DMS79 treated with DMSO at 0.1 percent for 48 hours (cell line): Measurements from ENCODE around the gene GSX2.
"Not testable (repeated sequence)": the region's sequence is repeated elsewhere in the genome, so short reads cannot be mapped to it uniquely, and the experiment has no call there.

Source experiments
- DNase-seq: peaks from one replicate; lab custom pipeline; 2025; lab: John Stamatoyannopoulos, UW

GSX2 gene

DNA sequence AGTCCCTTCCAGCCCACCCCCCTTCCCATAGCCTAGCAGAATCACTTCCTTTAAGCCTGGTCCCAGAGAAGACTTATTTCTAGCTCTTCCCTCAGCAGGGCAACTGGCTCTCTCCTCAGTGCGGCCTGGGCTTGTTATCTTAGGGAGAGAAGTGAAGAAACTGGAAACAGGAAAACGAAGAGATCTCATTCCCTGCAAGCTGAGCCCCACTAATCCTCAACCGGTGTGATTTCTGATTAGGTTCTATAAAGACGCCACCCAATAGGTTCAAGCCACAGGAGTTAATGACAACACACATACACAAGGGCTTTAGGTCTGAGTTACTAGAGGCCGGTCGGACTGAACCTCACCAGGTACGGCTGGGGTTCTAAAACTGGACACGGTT, 3.2 kb downstream of the GSX2 start:
- no peak for DNase-seq

DNA sequence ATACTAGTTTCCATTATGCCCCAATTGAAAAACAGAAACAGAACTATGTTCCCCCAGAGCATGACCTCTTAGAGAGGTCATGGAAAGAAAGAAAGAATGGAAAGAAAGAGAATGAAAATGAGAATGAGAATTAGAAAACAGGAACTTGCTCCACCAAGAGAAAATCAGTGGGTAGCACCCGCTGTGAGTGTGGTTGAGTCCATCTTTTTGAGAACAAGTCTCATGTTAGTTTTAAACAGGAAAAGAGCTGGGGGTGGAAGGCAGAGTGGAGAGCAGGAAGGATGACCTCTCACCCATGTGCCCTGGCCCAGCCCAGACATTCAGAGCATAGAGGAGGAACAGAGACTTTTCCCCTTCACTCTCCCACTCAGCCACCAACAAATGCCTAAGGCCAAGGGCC, 4.9 kb downstream of the GSX2 start:
- DNase-seq = no peak

DNA sequence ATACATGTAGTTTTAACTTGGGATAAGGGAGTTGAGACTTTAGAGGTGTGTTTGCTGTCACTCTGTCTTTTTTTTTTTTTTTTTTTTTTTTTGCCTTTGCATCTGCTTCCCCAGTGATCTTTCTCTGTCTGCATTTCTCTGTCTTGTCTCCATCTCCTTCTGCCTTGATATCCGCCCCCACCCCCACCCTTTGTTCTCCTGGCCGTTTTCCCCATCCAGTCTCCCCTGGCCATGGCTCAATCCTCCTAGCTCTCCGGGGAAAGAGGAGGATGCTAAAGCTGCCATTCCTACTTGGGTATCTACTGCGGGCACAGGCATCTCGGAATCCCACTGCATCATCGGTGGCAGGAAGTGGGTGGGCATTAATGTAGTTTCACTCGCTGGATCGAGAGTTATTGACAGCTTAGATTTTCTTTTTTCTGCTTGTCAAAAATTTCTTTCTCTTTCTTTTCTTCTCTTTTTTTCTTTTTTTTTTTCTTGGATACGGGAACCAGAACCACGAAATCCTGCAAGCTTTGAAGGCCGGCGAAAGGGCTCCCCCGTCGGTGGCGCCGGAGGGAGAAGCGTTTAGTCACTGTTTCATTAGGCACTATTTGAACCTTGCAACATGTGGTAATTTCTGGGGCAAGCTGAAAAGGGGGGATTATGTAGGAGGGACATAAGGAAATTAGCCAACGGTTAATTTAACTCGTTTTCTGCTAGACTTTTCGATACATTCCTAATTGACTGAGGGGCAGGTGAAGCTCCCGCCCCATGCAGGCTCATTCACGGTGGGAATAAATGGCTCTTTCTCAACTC, 8.2 kb downstream of the GSX2 start:
- DNase-seq = no peak

DNA sequence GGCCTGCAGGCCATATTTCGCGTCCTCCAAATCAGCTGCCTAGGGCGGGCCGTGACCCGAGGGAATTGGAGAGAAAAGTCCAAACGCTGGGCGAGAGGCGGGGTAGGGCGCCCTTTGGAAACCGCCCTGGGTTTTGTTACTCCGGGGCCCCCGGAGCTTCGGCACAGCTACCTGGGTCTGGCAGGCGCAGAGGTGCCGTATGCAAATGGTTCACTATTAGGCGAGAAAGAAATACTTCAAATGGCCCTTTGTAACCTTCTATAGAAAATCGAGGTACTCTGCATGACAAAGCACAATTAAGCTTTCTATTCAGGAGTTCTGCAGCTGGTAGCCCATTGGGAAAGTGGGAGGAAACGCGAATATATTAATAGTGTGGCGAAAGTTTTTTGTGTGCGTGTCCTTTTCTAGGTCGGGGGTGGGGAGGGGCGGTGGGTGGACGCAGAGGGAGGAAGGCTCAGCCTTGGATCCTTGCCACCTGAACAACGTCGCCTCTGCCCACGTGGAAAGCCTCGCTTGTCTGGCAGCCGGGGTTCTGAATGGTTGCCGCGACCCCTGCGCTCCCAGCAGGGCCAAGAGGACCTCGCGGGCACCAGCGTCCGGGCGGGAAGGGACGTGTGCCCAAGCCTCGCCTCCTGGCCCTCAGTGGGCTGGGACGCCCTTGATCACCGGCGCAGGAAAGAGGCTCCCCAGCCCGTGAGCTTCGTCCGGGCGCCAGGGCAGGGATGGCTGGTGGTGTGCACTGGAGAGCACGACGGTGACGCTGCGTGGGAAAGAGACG, 9.5 kb downstream of the GSX2 start:
- DNase-seq = no peak

DNA sequence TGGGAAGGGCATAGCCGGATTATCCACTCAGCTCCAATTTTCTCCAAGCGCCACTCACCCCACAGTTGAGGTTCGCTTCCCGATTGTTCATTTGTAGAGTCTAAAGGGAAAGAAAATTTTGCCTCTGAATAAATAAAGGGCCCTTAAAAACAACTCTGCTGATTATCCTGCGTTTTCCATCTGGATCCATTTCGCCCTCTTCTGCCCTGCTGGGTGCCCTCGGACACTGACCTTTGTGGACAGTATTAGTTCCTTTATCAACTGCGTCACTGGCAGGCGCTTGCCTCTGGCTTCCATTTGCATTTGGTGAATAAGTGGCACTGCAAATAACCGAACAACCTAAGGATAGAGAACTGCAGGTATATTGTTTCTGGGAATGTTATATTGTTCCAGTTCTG, 10.1 kb downstream of the GSX2 start:
- no peak for DNase-seq

DNA sequence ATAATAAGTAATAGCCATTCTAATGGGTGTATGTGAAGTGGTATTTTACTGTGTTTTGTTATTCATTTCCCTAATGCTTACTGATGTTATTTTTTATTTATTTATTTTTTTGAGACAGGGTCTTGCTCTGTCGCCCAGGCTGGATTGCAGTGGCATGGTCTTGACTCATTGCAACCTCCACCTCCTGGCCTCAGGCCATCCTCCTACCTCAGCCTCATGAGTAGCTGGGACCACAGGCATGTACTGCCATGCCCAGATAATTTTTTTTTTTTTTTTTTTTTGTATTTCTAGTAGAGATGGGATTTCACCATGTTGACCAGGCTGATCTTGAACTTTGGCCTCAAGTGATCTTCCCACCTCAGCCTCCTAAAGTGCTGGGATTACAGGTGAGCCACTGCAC, 13.2 kb downstream of the GSX2 start:
- DNase-seq = not testable (repeated sequence)

DNA sequence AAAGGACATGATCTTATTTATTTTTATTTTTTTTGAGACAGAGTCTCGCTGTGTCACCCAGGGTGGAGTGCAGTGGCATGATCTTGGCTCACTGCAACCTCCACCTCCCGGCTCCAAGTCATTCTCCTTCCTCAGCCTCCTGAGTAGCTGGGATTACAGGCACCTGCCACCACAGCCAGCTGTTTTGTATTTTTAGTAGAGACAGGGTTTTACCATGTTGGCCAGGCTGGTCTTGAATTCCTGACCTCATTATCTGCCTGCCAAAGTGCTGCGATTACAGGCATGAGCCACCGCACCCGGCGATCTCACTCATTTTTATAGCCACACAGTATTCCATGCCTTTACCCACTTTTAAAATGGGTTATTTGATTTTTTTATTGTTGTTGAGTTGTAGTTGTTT, 16.3 kb downstream of the GSX2 start:
- DNase-seq = not testable (repeated sequence)

DNA sequence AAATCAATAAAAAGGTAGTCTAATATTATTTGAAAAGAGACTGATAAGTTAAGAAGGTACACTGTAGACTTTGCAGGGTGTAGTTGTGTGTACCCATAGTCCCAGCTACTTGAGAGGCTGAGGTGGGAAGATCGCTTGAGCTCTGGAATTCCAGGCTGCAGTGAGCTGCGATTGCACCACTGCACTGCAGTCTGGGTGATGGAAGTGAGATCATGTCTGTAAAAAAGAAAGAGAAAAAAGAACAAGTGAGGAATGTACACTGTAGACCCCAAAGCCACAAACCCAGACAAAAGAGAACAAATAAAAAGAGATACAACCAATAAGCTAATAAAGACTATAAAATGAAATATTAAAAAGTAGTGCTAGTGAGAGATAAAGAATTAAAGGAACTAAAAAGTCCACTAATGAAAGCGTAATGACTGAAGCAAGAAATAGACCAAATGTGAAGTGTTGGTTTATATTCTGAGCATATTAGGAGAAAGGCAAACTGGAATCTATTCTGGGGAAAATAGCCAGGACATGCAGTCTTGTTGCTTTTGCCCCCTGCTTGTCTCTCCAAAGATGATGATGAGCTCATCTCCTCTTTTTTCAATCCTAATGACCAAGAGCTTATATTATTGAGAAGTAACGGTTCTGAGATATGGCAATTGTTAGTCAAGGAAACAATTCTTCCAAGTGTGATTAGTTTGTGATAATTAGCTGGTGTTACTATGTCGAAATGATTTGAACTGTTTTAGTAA, 19.1 kb downstream of the GSX2 start:
- DNase-seq = no peak

DNA sequence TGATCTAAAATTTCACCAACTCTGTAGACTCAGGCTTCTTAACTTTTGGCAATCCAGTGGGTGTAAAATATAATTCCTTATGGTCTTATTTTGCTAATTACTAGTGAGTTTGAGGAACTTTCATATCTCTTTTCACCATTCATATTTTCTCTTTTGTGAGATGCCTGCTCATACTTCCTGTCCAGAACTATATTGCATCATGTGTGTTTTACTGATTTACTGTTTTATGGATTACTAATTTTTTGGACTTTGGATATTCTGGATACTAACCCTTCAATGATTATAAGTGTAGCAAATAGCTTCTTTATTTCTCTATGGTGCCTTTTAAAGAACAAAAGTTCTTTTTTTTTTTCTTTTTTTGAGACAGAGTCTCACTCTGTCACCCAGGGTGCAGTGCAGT, 20.6 kb downstream of the GSX2 start:
- no peak for DNase-seq

DNA sequence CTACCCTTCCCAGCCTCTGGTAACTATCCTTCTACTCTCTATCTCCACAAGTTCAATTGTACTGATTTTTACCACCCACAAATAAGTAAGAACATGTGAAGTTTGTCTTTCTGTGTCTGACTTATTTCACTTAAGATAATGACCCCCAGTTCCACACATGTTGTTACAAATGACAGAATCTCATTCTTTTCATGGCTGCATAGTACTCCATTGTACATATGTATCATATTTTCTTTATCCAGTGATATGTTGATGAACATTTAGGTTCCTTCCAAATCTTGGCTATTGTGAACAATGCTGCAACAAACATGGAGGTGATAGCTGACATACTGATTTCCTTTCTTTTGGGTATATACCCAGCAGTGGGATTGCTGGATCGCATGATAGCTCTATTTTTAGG, 27.7 kb downstream of the GSX2 start:
- no peak for DNase-seq

DNA sequence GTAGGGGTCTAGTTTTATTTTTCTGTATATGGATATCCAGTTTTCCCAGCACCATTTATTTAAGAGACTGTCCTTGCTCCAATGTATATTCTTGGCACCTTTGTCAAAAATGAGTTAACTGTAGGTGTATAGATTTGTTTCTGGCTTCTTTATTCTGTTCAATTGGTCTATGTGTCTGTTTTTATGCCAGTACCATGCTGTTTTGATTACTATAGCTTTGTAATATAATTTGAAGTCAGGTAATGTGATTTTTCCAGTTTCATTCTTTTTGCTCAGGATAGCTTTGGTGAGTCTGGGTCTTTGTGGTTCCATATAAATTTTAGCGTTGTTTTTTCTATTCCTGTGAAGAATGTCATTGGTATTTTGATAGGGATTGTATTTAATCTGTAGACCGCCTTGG, 28.7 kb downstream of the GSX2 start:
- not testable (repeated sequence) for DNase-seq

DNA sequence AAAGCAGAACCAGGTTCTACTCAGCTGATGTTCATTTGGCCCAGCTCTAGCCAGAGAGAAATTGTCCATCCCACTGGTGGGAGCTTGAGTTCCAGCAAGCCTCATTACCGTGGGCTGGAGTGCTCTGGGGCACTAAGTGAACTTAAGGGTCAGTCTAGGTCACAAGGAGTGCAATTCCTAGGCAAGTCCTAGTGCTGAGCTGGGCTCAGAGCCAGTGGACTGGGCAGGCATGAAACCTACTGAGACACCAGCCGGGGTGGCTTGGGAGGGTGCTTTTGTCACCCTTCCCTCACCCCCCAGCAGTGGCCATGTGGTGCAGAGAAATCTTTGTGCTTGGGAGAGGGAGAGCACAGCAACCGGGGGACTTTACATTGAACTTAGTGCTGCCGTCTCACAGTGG, 39.4 kb downstream of the GSX2 start:
- DNase-seq = no peak

DNA sequence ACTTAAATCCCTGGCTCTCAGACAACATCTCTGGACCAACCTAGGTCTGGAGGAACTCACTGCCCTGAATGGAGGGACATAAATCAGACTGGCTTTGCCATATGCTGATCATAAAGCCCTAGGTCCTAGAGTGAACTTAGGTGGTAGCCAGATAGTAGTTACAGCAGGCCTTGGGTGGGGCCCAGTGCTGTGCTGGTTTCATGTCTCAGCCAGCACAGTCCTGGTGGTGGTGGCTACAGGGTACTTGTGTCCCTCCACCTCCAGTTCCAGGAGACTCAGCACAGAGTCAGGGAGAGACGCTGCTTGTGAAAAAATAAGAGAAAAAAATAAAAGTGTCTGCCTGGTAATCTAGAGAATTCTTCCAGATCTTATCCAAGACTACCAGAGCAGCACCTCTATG, 40.3 kb downstream of the GSX2 start:
- no peak for DNase-seq

DNA sequence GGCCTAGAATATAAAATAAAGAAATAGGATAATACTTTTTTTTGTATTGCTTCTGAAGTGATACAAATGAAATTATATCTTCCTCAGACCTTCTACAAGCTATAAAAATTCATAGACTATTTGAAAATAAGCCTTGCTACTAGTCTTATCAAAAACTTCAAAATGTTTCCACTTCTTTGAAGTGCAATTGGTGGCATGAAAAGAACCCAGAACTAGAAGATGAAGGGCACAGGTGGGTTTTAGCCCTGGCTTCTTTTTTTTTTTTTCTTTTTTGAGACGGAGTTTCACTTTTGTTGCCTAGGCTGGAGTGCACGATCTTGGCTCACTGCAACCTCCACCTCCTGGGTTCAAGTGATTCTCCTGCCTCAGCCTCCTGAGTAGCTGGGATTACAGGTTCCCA, 44.2 kb downstream of the GSX2 start:
- DNase-seq = no peak

DNA sequence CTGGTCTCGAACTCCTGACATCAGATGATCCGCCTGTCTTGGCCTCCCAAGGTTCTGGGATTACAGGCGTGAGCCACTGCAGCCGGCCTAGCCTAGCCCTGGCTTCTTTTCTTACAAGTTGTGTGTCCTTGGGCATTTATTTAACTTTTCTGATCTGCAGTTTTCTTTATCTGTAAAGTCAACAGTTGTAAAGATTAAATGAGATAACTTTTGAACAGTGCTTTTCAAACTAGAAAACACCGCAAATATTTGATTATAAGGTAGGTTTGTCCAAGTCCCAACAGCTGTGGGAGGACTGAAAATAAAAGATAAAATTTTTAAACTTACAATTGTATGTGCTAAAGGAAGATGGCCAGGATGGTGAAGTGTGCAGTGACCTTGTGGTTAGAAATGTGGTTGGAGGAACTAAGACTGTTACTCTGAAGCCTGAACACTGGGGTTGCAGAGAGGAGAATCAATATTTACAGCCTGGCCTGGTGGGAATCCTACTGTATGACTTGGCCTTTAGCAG, 44.8 kb downstream of the GSX2 start:
- no peak for DNase-seq

DNA sequence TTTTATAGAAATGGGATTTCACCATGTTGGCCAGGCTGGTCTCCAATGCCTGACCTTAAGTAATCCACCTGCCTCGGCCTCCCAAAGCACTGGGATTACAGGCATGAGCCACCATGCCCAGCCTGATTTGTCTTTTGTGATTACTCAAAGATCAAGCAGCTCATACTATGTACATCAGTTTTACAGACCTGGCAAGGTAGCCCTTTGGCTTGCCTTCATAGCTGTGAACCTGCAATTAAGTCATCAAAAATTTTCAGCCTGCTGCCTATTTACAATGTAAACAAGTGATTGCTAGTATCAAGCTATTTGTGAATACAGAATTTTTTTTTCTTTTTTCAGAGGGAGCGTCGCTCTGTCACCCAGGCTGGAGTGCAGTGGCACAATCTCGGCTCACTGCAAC, 46.2 kb downstream of the GSX2 start:
- no peak for DNase-seq

DNA sequence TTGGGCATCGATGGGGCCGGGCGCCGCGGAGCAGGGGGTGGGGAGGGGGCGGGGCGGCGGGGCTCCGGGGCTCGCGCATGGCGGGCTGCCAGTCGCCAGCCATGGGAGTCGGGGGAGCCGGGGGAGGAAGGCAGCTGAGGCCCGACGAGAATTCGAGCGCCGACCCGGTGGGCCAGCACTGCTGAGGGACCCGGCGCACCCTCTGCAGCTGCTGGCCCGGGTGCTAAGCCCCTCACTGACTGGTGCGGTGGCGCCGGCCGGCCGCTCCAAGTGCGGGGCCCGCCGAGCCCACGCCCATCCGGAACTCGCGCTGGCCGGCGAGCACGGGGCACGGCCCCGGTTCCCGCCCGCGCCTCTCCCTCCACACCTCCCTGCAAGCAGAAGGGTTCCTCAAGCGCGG, 49.4 kb downstream of the GSX2 start:
- DNase-seq = no peak
